Tibial nerve (tissue), 3 donors: ENCODE results near the gene CCNI.
"Not testable (repeated sequence)": the region's sequence is repeated elsewhere in the genome, so short reads cannot be mapped to it uniquely, and the experiment has no call there.

Experiments used
- POLR2A ChIP-seq, 2 donors: fragments of 450-650 bp; IDR thresholded peaks; one replicate each; pipeline ENCODE4 v1.6.1; 2017; ENCODE audit warnings: antibody characterized with exemption in 2 of 2, mild to moderate bottlenecking in 2 of 2, moderate library complexity in 2 of 2
- TF ChIP-seq, protein P1 (sequence below), 5 experiments: fragments of 200-600 bp in 3 of 5; fragments of 450-650 bp in 2 of 5; sonication (generic) in 3 of 5; IDR thresholded peaks; one replicate each; pipeline ENCODE4 v1.5.1; 2016 to 2019; ENCODE audit warnings: antibody characterized with exemption in 5 of 5, mild to moderate bottlenecking in 3 of 5, moderate library complexity in 2 of 5

DNA sequence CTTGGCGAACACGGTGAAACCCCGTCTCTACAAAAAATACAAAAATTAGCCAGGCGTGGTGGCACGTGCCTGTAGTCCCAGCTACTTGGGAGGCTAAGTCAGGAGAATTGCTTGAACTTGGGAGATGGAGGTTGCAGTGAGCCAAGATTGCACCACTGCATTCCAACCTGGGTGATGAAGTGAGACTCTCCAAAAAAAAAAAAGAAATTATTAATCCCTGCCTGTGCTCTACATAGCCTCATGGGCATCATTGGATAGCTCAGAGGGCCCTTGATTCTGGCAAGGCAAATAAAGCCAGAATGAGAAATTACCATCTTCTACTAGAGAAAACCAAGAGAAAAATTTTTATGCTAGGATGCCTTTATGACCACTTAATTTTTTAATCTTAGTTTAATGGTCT is 38.6 kb downstream of the CCNI start:
- not testable (repeated sequence) for TF ChIP-seq POLR2A (IDR thresholded peaks at IDR 0.05)
- TF ChIP-seq, protein P1, sequence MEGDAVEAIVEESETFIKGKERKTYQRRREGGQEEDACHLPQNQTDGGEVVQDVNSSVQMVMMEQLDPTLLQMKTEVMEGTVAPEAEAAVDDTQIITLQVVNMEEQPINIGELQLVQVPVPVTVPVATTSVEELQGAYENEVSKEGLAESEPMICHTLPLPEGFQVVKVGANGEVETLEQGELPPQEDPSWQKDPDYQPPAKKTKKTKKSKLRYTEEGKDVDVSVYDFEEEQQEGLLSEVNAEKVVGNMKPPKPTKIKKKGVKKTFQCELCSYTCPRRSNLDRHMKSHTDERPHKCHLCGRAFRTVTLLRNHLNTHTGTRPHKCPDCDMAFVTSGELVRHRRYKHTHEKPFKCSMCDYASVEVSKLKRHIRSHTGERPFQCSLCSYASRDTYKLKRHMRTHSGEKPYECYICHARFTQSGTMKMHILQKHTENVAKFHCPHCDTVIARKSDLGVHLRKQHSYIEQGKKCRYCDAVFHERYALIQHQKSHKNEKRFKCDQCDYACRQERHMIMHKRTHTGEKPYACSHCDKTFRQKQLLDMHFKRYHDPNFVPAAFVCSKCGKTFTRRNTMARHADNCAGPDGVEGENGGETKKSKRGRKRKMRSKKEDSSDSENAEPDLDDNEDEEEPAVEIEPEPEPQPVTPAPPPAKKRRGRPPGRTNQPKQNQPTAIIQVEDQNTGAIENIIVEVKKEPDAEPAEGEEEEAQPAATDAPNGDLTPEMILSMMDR (IDR thresholded peaks at IDR 0.05), result not testable (repeated sequence)
